Ammon's horn (tissue), 1 donor: ENCODE data around the gene DNM3.

Experiments used
- DNase-seq: peaks from one replicate; pipeline ENCODE4 v3.0.0-alpha.2; 2016; ENCODE audit warnings: low spot score

Gene DNM3

DNA sequence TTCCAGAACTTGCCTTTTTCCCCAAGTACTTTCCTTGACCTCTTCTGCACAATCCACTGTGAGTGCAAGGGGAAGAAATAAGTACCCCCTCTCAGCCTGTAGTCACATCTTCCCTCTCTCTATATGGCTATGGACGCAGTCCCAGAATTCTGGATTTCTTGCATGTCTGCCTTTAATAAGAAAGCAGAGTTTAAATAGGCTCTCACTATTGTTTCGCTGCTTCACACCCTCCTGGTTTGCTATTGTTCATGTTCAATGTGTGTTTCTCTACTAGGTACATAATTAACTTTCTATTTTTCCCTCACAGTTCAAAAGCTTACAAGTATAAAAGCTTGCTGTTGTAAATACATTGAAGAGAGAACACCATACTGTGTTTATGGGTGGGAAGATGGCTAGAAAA, 397.7 kb downstream of the DNM3 start:
- DNase-seq: no peak

GRCh38 chr1:172239901-172240300, 398.6 kb downstream of the DNM3 start:
- peak; percentile 37 for DNase-seq

- no peak for DNase-seq
Observed at GRCh38 chr1:172241540-172241939, 400.2 kb downstream of the DNM3 start.

DNA sequence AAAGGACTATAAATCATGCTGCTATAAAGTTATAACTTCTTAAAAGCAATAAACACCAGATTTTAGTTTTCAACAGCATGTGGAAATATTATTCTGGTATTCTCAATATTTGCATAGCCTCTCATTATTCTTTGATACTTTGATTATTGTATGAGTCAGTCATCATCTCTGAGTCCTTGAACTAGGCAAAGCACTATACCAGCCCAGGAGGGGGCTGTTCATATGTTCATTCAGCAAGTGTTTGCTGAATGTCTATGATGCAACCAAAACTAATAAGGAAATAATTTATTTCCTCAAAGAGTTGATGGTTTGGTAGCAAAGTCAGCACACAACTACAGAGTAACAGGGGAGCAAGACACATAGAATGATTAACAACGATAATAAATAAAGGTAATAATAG, 403.6 kb downstream of the DNM3 start:
- DNase-seq: no peak

DNA sequence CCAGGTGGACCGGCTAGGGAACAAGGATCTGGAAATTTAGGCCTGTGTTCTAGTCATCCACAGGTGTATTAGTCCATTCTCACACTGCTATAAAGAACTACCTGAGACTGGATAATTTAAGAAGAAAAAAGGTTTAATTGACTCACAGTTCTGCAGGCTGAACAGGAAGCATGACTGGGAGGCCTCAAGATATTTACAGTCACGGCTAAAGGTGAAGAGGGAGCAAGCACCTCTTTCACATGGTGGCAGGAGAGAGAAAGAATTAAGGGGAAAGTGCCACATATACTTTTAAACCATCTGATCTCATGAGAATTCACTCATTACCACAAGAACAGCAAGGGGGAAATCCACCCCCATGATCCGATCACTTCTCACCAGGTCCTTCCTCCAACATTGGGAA, 404.5 kb downstream of the DNM3 start:
- DNase-seq: no peak

GRCh38 chr1:172246521-172247390, 405.5 kb downstream of the DNM3 start:
- DNase-seq: no peak

DNA sequence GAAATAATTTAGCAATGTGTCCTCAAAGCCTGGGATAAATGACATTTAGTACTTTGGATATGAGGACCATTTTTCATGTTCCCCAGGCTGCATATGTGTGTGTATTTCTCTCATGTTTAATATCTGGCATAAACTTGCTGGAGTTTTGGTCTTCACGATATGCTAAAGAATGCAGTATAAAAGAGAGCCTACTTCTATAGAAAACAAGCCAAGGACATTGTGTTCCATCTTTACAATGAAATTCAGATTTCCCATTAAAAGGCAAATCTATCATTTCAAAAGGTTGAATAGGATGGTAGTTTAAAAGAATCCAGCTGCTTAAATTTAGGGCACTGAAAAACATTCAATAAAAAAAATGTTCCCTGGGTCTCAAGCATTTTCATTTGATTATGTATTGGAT, 410.2 kb downstream of the DNM3 start:
- no peak for DNase-seq

DNA sequence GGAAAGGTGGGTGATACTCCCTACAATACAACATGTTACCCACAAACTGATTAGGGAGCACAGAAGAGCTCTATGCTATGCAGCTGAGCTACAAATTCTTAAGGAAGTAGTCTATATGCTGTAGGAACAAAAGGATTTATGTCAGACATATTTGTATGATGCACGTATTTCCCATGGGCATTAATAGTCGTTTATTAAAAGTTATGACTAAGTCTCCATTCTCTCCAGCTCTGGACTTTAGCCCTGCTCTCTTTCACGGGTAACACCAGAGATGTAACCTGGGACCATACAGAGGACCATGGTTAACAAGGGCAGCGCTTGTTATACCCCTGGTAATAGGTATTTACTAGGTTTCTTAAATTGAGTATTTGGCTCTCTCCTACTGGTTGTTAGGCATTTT, 411.0 kb downstream of the DNM3 start:
- DNase-seq: no peak

GRCh38 chr1:172252958-172253357, 411.7 kb downstream of the DNM3 start:
- DNase-seq: no peak

- no peak for DNase-seq
Observed at GRCh38 chr1:172254521-172255222, 413.4 kb downstream of the DNM3 start.

- DNase-seq: no peak
Observed at GRCh38 chr1:172255223-172255560, 413.9 kb downstream of the DNM3 start.

- no peak for DNase-seq
Observed at GRCh38 chr1:172265905-172266304, 424.6 kb downstream of the DNM3 start.

DNA sequence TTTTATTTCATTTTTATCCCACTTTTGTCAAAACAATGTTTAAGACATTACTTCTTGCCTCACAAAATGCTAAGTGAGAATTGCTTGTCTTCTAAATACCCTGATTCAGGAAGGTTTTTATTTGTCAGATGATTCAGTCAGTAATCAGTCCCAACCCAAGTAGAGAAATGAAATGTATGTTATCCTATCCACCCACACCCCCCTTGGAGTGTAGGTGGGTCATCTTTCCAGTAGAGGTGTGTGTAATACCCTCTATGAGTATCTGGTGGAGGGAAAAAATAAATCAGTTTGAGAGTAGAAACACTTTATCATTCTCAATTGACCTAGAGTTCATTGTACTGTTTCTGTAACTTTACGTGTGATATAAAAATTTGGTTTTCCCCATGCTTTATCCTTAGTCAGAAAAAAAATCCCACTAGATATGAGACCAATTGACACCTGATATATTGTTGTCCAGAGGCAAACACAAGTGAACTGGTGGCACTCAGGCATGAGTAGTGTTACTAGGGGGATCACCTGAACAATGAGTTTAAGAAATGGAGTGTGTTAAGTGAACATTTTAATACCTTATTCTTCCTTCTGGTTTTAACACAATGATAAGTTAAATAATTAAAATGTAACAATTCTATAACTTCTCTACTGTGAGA, 425.4 kb downstream of the DNM3 start:
- DNase-seq: no peak

GRCh38 chr1:172268237-172268636, 426.9 kb downstream of the DNM3 start:
- DNase-seq: no peak

- no peak for DNase-seq
Observed at GRCh38 chr1:172269084-172269483, 427.8 kb downstream of the DNM3 start.

DNA sequence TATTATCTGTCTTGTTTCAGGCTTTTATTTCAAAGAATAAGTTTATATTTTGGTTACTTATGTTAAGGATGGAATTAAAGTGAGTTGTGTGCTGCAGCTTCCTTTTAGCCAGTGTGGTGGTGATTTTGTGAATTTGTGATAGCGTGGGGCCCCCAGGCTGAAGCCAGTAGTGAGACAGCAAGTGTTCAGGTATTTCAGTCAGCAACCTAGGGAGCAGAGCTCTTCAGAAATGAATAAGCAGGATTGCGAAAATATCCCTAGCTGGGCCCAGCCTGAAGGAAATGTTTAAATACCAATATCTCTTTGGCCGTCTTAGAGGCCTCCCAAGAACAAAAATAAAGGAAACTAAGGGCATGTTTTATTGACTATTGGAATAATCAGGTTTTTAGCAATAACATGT, 428.3 kb downstream of the DNM3 start:
- no peak for DNase-seq

DNA sequence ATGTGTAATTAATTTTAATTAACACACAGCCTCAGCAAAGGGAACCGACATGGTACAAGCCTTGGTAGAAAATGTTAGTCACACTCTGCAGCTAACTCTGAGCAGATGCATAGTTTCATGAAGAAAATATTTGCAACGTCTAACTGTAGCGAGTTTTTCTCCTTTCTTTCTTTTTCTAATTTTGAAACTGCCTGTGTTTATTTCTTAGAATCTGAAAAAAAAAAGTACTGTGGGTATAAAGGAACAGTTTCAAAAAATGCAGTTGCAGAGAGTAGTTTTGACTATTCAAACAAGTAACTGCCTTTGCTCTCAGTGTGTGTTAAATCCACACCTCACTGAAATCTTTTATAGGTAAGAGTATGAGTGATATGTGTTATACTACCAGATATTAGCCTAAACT, 429.3 kb downstream of the DNM3 start:
- no peak for DNase-seq

- no peak for DNase-seq
Observed at GRCh38 chr1:172272087-172272486, 430.8 kb downstream of the DNM3 start.

- no peak for DNase-seq
Observed at GRCh38 chr1:172273647-172274396, 432.5 kb downstream of the DNM3 start.

DNA sequence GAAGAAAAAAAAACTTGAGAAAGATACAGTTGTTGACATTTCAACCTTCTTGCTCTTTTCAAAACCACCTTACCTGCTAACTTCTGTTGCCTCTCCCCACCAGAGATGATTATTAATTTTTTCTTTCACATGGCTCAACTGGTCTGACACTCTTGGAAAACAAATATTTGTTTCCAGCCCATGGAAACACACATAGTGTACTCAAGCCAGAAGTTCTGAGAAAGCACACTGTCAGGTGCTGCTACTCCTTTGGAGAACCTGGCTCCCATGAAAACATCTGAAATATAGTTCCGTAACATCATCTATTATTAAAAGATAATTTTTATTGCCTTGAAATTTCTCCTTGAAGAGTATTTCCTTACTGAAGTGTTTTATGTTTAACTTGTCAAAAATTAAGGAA, 434.2 kb downstream of the DNM3 start:
- DNase-seq: no peak

DNA sequence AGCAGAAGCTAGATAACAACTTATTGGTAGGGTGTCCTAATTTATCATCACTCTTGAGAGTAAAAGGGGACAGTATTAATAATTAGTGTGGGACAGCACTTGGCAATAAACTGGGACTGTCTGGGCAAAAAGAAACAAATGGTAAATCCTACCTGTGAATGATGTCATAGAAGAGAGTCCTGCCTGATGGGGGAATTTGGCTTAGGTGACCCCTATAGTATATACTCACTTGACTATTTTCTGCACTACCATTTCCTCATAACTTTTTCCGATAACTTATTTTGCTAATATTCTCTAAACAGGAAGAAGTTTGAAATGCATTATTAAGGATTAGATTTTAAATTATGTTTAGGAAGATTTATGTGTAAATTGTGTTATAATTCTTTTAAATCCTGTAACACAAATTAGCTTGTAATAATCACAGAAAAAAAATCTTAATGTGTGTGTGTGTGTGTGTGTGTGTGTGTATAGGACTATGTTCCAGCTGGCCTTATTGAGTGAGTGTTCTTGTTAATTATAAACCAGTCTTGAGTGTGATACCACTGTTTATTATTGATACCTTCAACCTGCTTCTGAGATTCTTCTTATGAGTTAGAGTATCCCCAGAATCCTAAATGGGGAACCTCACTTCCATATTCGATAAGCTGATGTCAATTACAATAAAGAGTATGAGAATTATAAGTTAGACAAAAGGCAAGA, 435.0 kb downstream of the DNM3 start:
- no peak for DNase-seq

DNA sequence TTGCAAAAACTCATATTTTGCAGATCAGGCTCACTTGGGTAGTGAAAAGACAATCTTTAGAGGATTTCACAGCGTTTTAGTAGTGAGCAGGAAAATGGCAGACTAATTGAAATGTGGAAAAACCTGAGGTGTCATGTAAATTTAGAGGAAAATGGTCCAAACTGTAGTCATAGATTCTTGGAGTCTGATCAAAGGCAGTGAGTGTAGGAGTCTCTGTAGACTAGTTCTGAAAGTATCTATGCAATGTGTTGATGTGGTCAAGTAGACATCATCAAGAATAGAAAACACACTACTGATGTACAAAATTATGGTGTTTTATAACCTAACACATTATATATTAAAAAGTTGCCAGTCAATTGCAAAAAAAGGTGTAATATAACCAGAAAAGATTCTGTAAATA, 436.0 kb downstream of the DNM3 start:
- DNase-seq: no peak
